ENCODE results near the gene CTSW. TPM values are rescaled to one million over a fixed set of nuclear protein-coding genes. Genes with fewer than 3 reads are reported as not detected.
A peak's percentile ranks its signal among the peaks of the same experiment; 100 is the strongest.

Gene CTSW
- total RNA-seq, 1 donor from 2014 or later, result not detected

- Mint-ChIP-seq H3K4me3 (ENCODE audit: unreplicated experiment) (no peak overlapping the region), H3K36me3 (ENCODE audit: low read depth, unreplicated experiment) (peaks cover 32% of the 10 kb centered on the region), H3K27ac (ENCODE audit: unreplicated experiment) (no peak overlapping the region), H3K4me1 (ENCODE audit: unreplicated experiment) (peaks cover 29% of the 10 kb centered on the region), H3K9me3 (ENCODE audit: unreplicated experiment) (no peaks in the 10 kb centered on the region), H3K27me3 (ENCODE audit: unreplicated experiment) (peaks cover 21% of the 10 kb centered on the region)
- TF ChIP-seq, protein P1, sequence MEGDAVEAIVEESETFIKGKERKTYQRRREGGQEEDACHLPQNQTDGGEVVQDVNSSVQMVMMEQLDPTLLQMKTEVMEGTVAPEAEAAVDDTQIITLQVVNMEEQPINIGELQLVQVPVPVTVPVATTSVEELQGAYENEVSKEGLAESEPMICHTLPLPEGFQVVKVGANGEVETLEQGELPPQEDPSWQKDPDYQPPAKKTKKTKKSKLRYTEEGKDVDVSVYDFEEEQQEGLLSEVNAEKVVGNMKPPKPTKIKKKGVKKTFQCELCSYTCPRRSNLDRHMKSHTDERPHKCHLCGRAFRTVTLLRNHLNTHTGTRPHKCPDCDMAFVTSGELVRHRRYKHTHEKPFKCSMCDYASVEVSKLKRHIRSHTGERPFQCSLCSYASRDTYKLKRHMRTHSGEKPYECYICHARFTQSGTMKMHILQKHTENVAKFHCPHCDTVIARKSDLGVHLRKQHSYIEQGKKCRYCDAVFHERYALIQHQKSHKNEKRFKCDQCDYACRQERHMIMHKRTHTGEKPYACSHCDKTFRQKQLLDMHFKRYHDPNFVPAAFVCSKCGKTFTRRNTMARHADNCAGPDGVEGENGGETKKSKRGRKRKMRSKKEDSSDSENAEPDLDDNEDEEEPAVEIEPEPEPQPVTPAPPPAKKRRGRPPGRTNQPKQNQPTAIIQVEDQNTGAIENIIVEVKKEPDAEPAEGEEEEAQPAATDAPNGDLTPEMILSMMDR (IDR thresholded peaks at IDR 0.05; ENCODE audit: unreplicated experiment), result no peak
- no peak for DNase-seq (ENCODE audit: low spot score)
Observed at GRCh38 chr11:65863889-65864705, 15.5 kb upstream of the CTSW start.

- Mint-ChIP-seq H3K9me3 (ENCODE audit: unreplicated experiment) (no peaks in the 10 kb centered on the region), H3K27ac (ENCODE audit: unreplicated experiment) (no peak overlapping the region), H3K27me3 (ENCODE audit: unreplicated experiment) (peaks cover 24% of the 10 kb centered on the region), H3K4me3 (ENCODE audit: unreplicated experiment) (no peak overlapping the region), H3K4me1 (ENCODE audit: unreplicated experiment) (peaks cover 34% of the 10 kb centered on the region), H3K36me3 (ENCODE audit: low read depth, unreplicated experiment) (peaks cover 35% of the 10 kb centered on the region)
- no peak for DNase-seq (ENCODE audit: low spot score)
- TF ChIP-seq, protein P1 (IDR thresholded peaks at IDR 0.05; ENCODE audit: unreplicated experiment), result no peak
Observed at GRCh38 chr11:65864706-65865471, 14.7 kb upstream of the CTSW start.

GRCh38 chr11:65865550-65866172, 14.0 kb upstream of the CTSW start:
- Mint-ChIP-seq H3K36me3 (ENCODE audit: low read depth, unreplicated experiment) (peaks cover 35% of the 10 kb centered on the region), H3K4me3 (ENCODE audit: unreplicated experiment) (no peak overlapping the region), H3K4me1 (ENCODE audit: unreplicated experiment) (peaks cover 36% of the 10 kb centered on the region), H3K27me3 (ENCODE audit: unreplicated experiment) (peaks cover 21% of the 10 kb centered on the region), H3K9me3 (ENCODE audit: unreplicated experiment) (no peaks in the 10 kb centered on the region), H3K27ac (ENCODE audit: unreplicated experiment) (no peak overlapping the region)
- TF ChIP-seq, protein P1 (IDR thresholded peaks at IDR 0.05; ENCODE audit: unreplicated experiment), result no peak
- no peak for DNase-seq (ENCODE audit: low spot score)

DNA sequence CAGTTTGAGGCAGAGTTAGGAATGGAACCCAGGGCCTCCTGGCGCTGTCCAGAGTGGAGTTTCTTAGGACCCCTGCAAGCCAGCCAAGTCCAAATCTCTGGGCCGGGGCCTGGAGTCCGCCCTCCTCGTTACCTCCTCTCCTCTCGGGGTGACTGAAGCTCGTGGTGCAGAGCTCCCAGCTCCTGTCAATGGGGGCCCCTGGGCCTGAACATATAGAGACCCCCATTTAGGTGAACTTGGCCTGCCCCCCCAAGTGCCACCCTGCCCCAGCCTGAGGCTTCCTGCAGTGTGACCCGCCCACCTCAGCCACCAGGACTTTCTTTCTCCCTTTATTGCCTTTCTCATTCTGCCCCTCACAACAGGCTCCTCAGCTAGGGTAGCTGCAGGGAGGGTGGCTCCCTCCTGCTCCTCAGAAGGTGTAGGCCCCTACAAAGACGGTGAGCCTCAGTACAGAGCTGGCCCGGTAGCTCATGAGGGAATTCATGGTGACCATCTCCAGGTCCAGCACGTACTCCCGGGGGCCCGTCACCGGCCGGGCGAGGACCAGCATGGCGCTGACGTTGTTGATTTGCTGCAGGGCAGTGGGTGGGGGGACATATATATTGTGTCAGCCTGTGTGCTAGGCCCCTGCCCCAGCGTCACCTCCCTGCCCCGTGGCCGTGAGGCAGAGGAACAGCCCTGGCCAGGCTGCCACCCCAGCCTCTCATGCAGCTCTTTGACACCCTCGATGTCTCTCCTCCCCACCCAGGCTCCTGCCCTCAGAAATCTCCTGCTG, 12.9 kb upstream of the CTSW start:
- no peak for DNase-seq (ENCODE audit: low spot score)
- peaks cover 41% of the 10 kb centered on the region for H3K4me1 Mint-ChIP-seq (ENCODE audit: unreplicated experiment)
- TF ChIP-seq, protein P1 (IDR thresholded peaks at IDR 0.05; ENCODE audit: unreplicated experiment), result no peak
- peak overlapping the region; percentile 79 for H3K4me3 Mint-ChIP-seq (ENCODE audit: unreplicated experiment)
- H3K9me3 Mint-ChIP-seq (ENCODE audit: unreplicated experiment), result no peaks in the 10 kb centered on the region
- peak overlapping the region; percentile 57 for H3K27ac Mint-ChIP-seq (ENCODE audit: unreplicated experiment)
- H3K36me3 Mint-ChIP-seq (ENCODE audit: low read depth, unreplicated experiment), result peaks cover 31% of the 10 kb centered on the region
- H3K27me3 Mint-ChIP-seq (ENCODE audit: unreplicated experiment), result peaks cover 25% of the 10 kb centered on the region
